RWPE1 (cell line): ENCODE results near the gene RXRB.

Experiments
- CTCF ChIA-PET: fragments of 350-600 bp; sonication (Branson Sonifier 250); formaldehyde crosslinking; extraction: SDS; loops from one replicate; lab custom pipeline; 2021; lab: Yijun Ruan, JAX
- POLR2A ChIA-PET: fragments of 400-600 bp; formaldehyde crosslinking; extraction: SDS; loops from one replicate; lab custom pipeline; 2020; ENCODE audit warnings: antibody characterized with exemption; ENCODE audit not compliant: low non-redundant PET; lab: Yijun Ruan, JAX
- DNase-seq: peaks from one replicate; pipeline ENCODE4 v3.0.0; 2012; ENCODE audit warnings: low spot score
- H3K27ac ChIP-seq: fragments of 450-650 bp; 2 replicates; pipeline ENCODE4 v1.5.1; 2017
- TF ChIP-seq, protein P1 (sequence below): fragments of 450-650 bp; conservative IDR thresholded peaks from 2 replicates; pipeline ENCODE4 v1.5.1; 2017; ENCODE audit warnings: low read depth, mild to moderate bottlenecking

The RXRB gene

DNA sequence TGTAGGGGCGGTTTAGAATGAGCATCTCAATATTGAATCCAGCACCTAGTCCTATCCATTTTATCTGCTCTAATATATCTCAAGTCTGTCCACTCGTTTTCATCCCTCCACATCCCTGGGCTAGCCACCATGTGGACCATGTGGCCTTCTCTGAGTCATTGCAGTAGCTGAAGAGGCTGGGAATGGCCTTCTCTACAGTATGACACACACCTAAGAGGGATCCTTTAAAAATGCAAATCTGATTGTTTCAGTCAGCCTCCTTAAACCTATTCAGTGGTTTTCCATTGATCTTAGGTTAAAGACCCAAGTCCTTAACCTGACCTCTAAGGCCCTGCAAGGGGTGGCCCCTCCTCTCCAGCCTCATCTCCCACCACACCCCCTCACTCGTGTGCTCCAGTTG, 17.2 kb upstream of the RXRB start:
- DNase-seq = no peak
- POLR2A ChIA-PET = no interaction called here
- TF ChIP-seq, protein P1, sequence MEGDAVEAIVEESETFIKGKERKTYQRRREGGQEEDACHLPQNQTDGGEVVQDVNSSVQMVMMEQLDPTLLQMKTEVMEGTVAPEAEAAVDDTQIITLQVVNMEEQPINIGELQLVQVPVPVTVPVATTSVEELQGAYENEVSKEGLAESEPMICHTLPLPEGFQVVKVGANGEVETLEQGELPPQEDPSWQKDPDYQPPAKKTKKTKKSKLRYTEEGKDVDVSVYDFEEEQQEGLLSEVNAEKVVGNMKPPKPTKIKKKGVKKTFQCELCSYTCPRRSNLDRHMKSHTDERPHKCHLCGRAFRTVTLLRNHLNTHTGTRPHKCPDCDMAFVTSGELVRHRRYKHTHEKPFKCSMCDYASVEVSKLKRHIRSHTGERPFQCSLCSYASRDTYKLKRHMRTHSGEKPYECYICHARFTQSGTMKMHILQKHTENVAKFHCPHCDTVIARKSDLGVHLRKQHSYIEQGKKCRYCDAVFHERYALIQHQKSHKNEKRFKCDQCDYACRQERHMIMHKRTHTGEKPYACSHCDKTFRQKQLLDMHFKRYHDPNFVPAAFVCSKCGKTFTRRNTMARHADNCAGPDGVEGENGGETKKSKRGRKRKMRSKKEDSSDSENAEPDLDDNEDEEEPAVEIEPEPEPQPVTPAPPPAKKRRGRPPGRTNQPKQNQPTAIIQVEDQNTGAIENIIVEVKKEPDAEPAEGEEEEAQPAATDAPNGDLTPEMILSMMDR = no peak
- CTCF ChIA-PET = no interaction called here
- H3K27ac ChIP-seq = no peak overlapping the region

GRCh38 chr6:33217246-33217645, 16.8 kb upstream of the RXRB start:
- TF ChIP-seq, protein P1 = no peak

DNA sequence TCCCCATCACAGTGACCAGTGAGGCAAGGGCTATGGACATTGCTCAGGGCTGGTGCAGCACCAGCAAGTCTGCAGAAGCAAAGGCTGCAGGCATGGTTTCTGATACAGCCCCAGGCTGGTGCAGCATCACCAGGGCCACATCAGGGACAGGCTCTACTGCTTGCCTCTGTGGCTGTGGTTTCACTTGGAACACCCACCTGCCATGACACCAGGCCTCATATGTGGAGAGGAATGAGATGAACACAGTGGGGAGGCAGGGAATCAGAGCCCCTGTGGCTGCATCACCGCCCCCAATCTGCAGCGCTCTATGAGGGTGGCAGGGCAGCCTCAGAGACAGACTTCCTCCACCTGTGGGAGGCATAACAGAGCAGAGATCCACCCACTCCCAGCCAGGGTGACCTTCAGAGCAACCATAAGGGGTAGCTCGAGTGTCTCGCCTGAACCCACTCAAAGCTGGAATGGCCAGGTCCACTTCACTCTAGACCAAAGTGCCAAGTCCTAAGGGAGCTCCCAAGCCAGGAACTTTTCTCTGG, 15.7 kb upstream of the RXRB start:
- no peak overlapping the region for H3K27ac ChIP-seq
- POLR2A ChIA-PET = no interaction called here
- TF ChIP-seq, protein P1 = no peak
- DNase-seq = no peak
- CTCF ChIA-PET = no interaction called here

More at GRCh38 chr6:33217246-33217645, 16.8 kb upstream of the RXRB start:
- no peak for DNase-seq
- no peak overlapping the region for H3K27ac ChIP-seq
- ChIA-PET CTCF (no interaction called here), POLR2A (no interaction called here)

DNA sequence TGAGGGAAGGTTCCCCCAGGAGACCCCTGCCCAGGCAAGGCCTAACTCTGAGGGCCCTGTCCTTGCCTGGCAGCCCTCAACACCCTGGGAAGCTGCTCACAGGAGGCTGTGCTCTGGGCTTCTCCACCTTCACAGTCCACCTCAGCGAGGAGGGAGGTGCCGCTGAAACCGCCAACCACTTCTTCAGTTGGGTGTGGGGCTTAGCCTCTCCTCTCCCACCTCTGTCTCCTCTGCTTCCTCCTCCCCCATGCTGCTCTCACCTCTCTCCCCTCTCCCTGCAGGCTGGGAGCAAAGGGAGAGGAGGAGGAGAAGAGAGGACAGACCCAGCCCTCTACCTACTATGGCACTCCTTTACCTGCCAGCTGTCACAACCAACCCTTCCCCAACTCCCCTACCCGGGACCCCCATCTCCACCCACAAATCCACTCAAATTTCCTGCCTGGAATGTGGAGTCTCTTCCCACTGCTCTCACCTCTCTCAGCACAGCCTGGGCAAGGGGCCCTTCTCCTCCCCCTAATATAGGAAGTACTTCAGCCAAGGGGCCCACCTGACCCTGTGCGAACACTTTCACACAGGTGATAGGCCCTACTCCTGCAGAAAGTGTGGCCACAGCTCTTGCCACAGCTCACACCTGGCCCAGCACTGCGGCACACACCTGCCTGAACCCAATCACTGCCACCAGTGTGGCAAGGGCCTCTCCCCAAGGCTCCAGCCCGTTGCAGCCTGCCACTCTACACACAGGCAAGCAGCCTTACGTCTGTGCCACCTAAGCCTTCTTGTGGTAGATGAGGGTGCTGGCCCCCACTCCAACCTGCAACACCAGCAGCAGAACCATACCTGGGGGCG, 15.0 kb upstream of the RXRB start:
- TF ChIP-seq, protein P1 = no peak
- POLR2A ChIA-PET = no interaction called here
- CTCF ChIA-PET = no interaction called here
- no peak for DNase-seq
- H3K27ac ChIP-seq = no peak overlapping the region

DNA sequence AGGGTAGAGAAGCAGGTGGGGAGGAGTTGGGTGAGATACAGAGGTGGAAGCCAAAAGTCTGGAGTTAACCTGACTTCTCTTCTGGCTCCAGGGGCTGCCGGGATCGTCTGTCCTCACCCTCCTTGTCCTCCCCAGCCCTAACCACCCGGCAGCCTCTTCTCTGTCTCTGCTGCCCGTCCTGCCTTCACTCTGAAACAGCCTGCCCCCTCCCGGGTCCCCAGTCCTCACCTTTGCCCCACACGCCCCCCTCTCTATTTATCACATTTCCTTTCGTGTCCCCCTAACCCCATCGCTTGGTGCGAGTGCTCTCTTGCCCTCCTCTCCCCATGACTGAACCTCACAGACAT, 13.5 kb upstream of the RXRB start:
- ChIA-PET POLR2A (no interaction called here), CTCF (no interaction called here)
- TF ChIP-seq, protein P1 = no peak
- H3K27ac ChIP-seq = peak overlapping the region; percentile 39; the same call in 1 of the 2 replicates
- no peak for DNase-seq

- CTCF ChIA-PET = interaction anchor here (0.6 kb wide), 1 partner anchor 22 kb away, joined by 4 read pairs; no protein-coding TSS in a partner anchor
- DNase-seq = no peak
- POLR2A ChIA-PET = interaction anchor here (0.7 kb wide), 1 partner anchor 9 kb away, joined by 6 read pairs; the partner anchor contains the start of gene HSD17B8
Observed at GRCh38 chr6:33213166-33213988, 12.9 kb upstream of the RXRB start.

More at GRCh38 chr6:33213166-33213988, 12.9 kb upstream of the RXRB start:
- peak overlapping the region; percentile 39 for H3K27ac ChIP-seq
- TF ChIP-seq, protein P1 = no peak
